Measurements from ENCODE around the gene KLF3.

DNA sequence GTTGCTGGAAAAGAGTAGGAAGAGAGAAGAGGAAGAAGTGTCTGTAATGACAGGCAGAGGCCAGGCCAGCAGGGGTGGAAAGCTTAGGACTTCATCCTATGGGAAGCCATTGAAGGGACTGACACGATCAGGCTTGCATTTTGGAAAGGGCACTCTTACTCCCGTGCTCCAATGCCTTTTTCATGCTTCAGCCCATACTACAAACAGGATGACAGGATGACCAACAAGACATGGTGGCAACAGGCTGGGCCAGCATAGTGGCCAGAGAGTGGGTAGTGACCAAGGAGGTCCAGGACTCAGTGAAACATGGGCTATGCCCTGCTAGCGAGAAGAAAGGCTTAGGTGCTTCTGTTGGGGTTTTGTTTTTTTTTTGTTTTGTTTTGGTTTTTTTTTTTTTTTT is 2.6 kb upstream of the KLF3 start:
- TF ChIP-seq ZBTB20 (tag by site-specific recombination; IDR thresholded peaks at IDR 0.05) (no peak), ZNF626 (tag by site-specific recombination; IDR thresholded peaks at IDR 0.05) (no peak), SP3 (tag by site-specific recombination; IDR thresholded peaks at IDR 0.05) (no peak), ZNF776 (tag by site-specific recombination; IDR thresholded peaks at IDR 0.05; ENCODE audit: borderline replicate concordance) (no peak), ZNF624 (tag by site-specific recombination; IDR thresholded peaks at IDR 0.05) (no peak), ZNF777 (tag by site-specific recombination; IDR thresholded peaks at IDR 0.05; ENCODE audit: borderline replicate concordance) (no peak)
- TF ChIP-seq, protein P1, sequence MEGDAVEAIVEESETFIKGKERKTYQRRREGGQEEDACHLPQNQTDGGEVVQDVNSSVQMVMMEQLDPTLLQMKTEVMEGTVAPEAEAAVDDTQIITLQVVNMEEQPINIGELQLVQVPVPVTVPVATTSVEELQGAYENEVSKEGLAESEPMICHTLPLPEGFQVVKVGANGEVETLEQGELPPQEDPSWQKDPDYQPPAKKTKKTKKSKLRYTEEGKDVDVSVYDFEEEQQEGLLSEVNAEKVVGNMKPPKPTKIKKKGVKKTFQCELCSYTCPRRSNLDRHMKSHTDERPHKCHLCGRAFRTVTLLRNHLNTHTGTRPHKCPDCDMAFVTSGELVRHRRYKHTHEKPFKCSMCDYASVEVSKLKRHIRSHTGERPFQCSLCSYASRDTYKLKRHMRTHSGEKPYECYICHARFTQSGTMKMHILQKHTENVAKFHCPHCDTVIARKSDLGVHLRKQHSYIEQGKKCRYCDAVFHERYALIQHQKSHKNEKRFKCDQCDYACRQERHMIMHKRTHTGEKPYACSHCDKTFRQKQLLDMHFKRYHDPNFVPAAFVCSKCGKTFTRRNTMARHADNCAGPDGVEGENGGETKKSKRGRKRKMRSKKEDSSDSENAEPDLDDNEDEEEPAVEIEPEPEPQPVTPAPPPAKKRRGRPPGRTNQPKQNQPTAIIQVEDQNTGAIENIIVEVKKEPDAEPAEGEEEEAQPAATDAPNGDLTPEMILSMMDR (tag by site-specific recombination; IDR thresholded peaks at IDR 0.05) = no peak
- TF ChIP-seq, protein P2, sequence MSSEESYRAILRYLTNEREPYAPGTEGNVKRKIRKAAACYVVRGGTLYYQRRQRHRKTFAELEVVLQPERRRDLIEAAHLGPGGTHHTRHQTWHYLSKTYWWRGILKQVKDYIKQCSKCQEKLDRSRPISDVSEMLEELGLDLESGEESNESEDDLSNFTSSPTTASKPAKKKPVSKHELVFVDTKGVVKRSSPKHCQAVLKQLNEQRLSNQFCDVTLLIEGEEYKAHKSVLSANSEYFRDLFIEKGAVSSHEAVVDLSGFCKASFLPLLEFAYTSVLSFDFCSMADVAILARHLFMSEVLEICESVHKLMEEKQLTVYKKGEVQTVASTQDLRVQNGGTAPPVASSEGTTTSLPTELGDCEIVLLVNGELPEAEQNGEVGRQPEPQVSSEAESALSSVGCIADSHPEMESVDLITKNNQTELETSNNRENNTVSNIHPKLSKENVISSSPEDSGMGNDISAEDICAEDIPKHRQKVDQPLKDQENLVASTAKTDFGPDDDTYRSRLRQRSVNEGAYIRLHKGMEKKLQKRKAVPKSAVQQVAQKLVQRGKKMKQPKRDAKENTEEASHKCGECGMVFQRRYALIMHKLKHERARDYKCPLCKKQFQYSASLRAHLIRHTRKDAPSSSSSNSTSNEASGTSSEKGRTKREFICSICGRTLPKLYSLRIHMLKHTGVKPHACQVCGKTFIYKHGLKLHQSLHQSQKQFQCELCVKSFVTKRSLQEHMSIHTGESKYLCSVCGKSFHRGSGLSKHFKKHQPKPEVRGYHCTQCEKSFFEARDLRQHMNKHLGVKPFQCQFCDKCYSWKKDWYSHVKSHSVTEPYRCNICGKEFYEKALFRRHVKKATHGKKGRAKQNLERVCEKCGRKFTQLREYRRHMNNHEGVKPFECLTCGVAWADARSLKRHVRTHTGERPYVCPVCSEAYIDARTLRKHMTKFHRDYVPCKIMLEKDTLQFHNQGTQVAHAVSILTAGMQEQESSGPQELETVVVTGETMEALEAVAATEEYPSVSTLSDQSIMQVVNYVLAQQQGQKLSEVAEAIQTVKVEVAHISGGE (tag by site-specific recombination; conservative IDR thresholded peaks at IDR 0.05; ENCODE audit: low read depth) = no peak
- TF ChIP-seq, protein P3, sequence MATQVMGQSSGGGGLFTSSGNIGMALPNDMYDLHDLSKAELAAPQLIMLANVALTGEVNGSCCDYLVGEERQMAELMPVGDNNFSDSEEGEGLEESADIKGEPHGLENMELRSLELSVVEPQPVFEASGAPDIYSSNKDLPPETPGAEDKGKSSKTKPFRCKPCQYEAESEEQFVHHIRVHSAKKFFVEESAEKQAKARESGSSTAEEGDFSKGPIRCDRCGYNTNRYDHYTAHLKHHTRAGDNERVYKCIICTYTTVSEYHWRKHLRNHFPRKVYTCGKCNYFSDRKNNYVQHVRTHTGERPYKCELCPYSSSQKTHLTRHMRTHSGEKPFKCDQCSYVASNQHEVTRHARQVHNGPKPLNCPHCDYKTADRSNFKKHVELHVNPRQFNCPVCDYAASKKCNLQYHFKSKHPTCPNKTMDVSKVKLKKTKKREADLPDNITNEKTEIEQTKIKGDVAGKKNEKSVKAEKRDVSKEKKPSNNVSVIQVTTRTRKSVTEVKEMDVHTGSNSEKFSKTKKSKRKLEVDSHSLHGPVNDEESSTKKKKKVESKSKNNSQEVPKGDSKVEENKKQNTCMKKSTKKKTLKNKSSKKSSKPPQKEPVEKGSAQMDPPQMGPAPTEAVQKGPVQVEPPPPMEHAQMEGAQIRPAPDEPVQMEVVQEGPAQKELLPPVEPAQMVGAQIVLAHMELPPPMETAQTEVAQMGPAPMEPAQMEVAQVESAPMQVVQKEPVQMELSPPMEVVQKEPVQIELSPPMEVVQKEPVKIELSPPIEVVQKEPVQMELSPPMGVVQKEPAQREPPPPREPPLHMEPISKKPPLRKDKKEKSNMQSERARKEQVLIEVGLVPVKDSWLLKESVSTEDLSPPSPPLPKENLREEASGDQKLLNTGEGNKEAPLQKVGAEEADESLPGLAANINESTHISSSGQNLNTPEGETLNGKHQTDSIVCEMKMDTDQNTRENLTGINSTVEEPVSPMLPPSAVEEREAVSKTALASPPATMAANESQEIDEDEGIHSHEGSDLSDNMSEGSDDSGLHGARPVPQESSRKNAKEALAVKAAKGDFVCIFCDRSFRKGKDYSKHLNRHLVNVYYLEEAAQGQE (tag by site-specific recombination; IDR thresholded peaks at IDR 0.05) = no peak
